SU-DHL-6 (cell line): ENCODE results near the gene NHLRC4.

Source experiments
- H2AFZ ChIP-seq: fragments of 200-600 bp; sonication (generic); 2 replicates; pipeline ENCODE4 v1.6.1; 2014; ENCODE audit warnings: low read depth, mild to moderate bottlenecking, moderate library complexity, mixed read lengths, antibody characterized with exemption, low read length; ENCODE audit not compliant: severe bottlenecking
- H3F3A ChIP-seq: fragments of 200-600 bp; shearing (Covaris generic); 2 replicates; pipeline ENCODE4 v1.6.0; 2016; ENCODE audit warnings: antibody characterized with exemption, mild to moderate bottlenecking; ENCODE audit not compliant: insufficient read depth
- H3K27ac ChIP-seq: fragments of 200-600 bp; sonication (generic); 2 replicates; pipeline ENCODE4 v1.5.1; 2016; ENCODE audit warnings: low read depth, mild to moderate bottlenecking, low read length, moderate library complexity, mixed read lengths
- H3K27me3 ChIP-seq: fragments of 200-600 bp; sonication (generic), shearing (Covaris generic); 2 replicates; pipeline ENCODE4 v1.6.0; 2014; ENCODE audit warnings: mild to moderate bottlenecking, low read length
- H3K36me3 ChIP-seq: fragments of 200-600 bp; sonication (generic); 2 replicates; pipeline ENCODE4 v1.6.1; 2014; ENCODE audit warnings: mild to moderate bottlenecking, low read length, mixed read lengths
- H3K4me2 ChIP-seq: fragments of 300-600, 200-600 bp; shearing (Covaris generic), sonication (generic); 2 replicates; pipeline ENCODE4 v1.6.0; 2014; ENCODE audit warnings: low read length, low read depth, mild to moderate bottlenecking; ENCODE audit not compliant: poor library complexity, severe bottlenecking
- H3K4me3 ChIP-seq: fragments of 200-600 bp; sonication (generic); 2 replicates; pipeline ENCODE4 v1.5.1; 2014; ENCODE audit warnings: antibody characterized with exemption, low read length, mild to moderate bottlenecking, mixed read lengths; ENCODE audit not compliant: insufficient read depth, poor library complexity, severe bottlenecking
- H3K79me2 ChIP-seq: fragments of 200-600 bp; sonication (generic); 2 replicates; pipeline ENCODE4 v1.6.1; 2014; ENCODE audit warnings: mild to moderate bottlenecking, low read length, moderate library complexity; ENCODE audit not compliant: insufficient read depth
- H3K9ac ChIP-seq: fragments of 200-600 bp; sonication (generic); 2 replicates; pipeline ENCODE4 v1.7.0; 2014; ENCODE audit warnings: mild to moderate bottlenecking, low read length
- H3K9me2 ChIP-seq: fragments of 200-600 bp; sonication (generic); replicated peaks from 2 replicates; pipeline ENCODE4 v1.6.1; 2014; ENCODE audit warnings: low read length; ENCODE audit not compliant: insufficient read depth
- H3K9me3 ChIP-seq: fragments of 200-600 bp; sonication (generic); 2 replicates; pipeline ENCODE4 v1.6.1; 2014; ENCODE audit warnings: low read length, mixed read lengths; ENCODE audit not compliant: insufficient read depth
- H4K20me1 ChIP-seq: fragments of 200-600 bp; sonication (generic); 2 replicates; pipeline ENCODE4 v1.6.1; 2014; ENCODE audit warnings: low read depth, mild to moderate bottlenecking, antibody characterized with exemption, low read length, moderate library complexity, mixed read lengths
- EZH2phosphoT487 ChIP-seq: fragments of 200-600 bp; sonication (generic), shearing (Covaris generic); conservative IDR thresholded peaks from 2 replicates; pipeline ENCODE4 v1.6.1; 2018; ENCODE audit warnings: mild to moderate bottlenecking, antibody characterized with exemption, low read length, moderate library complexity, mixed read lengths
- TF ChIP-seq, protein P1 (sequence below): fragments of 200-600 bp; sonication (generic); IDR thresholded peaks from one replicate; pipeline ENCODE4 v1.5.1; 2017; ENCODE audit warnings: antibody characterized with exemption, mild to moderate bottlenecking, low read length, moderate library complexity; ENCODE audit not compliant: insufficient read depth, poor library complexity, severe bottlenecking

Gene NHLRC4

DNA sequence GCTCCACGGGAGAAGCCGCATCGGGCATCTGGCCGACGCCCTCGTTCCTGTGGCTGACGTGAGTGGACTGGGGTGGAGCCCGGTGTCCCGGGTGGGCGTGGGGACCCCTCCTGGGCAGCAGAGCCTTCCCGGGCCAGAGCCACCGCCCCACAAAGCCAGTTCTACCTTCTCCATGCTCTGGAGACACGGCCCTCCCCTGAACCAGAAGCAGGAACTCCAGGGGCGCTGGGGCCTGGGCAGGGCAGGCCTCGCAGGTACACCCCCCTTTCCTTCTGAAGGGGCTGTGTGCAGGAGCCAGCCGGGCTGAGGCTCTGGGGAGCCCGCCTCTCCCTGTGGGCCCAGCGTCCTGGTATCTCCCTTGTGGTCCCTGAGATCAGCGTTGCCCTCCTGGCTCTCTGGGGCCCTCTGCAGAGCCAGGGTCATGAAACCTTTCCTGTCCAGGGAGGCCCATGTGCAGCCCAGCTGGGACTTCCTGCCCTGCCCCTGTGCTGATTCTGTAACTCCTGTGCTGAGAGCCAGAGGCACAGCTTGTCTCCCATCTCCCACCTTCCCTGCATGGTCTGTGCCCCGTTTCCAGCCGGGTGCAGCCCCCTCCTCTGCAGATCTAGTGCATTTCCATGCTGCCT is 9.5 kb downstream of the NHLRC4 start:
- Histone ChIP-seq H3K9me2 (no peaks in the 10 kb centered on the region), H3K27ac (no peak overlapping the region), H3K9me3 (no peaks in the 10 kb centered on the region), H3K27me3 (no peaks in the 10 kb centered on the region), H3K4me3 (no peak overlapping the region), H4K20me1 (no peaks in the 10 kb centered on the region), H3F3A (no peaks in the 10 kb centered on the region), H3K36me3 (no peaks in the 10 kb centered on the region), H3K9ac (no peak overlapping the region), H3K4me2 (no peak overlapping the region), H2AFZ (no peak overlapping the region), H3K79me2 (no peaks in the 10 kb centered on the region)
- no peak for TF ChIP-seq EZH2phosphoT487
- TF ChIP-seq, protein P1, sequence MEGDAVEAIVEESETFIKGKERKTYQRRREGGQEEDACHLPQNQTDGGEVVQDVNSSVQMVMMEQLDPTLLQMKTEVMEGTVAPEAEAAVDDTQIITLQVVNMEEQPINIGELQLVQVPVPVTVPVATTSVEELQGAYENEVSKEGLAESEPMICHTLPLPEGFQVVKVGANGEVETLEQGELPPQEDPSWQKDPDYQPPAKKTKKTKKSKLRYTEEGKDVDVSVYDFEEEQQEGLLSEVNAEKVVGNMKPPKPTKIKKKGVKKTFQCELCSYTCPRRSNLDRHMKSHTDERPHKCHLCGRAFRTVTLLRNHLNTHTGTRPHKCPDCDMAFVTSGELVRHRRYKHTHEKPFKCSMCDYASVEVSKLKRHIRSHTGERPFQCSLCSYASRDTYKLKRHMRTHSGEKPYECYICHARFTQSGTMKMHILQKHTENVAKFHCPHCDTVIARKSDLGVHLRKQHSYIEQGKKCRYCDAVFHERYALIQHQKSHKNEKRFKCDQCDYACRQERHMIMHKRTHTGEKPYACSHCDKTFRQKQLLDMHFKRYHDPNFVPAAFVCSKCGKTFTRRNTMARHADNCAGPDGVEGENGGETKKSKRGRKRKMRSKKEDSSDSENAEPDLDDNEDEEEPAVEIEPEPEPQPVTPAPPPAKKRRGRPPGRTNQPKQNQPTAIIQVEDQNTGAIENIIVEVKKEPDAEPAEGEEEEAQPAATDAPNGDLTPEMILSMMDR: no peak

DNA sequence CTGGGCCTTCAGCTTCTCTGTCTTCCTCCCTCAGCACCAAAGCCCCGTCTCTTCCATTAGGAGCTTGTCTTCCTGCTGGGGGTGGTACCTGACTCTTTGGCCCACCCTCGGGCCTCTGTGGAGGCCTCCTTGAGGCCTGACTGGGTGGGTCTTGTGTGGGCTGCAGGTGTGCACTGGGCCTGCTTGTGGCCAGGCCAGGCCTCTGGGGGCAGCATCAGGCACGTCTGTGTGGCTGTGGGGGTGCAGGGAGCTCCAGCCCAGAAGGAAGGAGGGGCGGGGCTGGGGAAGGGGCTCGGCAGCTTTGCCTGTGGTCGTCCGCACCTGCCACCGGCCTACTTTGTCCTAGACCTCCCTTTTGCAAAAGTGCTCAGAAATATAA is 10.0 kb downstream of the NHLRC4 start:
- Histone ChIP-seq H3K79me2 (no peaks in the 10 kb centered on the region), H2AFZ (no peak overlapping the region), H3F3A (no peaks in the 10 kb centered on the region), H4K20me1 (no peaks in the 10 kb centered on the region), H3K36me3 (no peaks in the 10 kb centered on the region), H3K4me2 (no peak overlapping the region), H3K27ac (no peak overlapping the region), H3K27me3 (no peaks in the 10 kb centered on the region), H3K9me2 (no peaks in the 10 kb centered on the region), H3K4me3 (no peak overlapping the region), H3K9ac (no peak overlapping the region), H3K9me3 (no peaks in the 10 kb centered on the region)
- no peak for TF ChIP-seq EZH2phosphoT487
- TF ChIP-seq, protein P1: no peak

DNA sequence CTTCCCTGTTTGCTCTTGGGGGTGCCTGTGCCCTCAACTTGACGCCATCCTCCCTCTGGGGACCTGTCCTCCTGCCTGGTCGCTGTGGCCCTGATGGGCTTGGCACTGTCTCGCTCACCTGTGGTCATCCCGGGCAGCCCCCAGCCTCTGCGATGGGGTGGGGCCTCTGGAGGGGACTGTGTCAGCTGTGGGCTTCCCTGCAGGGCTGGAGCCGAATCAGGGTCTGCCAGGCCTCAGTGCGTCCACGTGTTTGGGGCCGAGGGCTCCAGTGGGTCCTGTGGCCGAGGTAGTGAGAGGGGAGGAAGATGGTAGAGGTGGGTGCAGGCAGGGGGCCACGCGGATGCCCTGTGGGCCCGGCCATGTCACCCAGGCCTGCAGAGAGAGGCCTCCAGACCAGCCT is 11.0 kb downstream of the NHLRC4 start:
- no peak overlapping the region for H3K4me3 ChIP-seq
- TF ChIP-seq EZH2phosphoT487: no peak
- TF ChIP-seq, protein P1: no peak
- H2AFZ ChIP-seq: no peak overlapping the region
- no peaks in the 10 kb centered on the region for H3K27me3 ChIP-seq
- no peak overlapping the region for H3K9ac ChIP-seq
- no peaks in the 10 kb centered on the region for H3K79me2 ChIP-seq
- no peaks in the 10 kb centered on the region for H3K36me3 ChIP-seq
- H3K9me3 ChIP-seq: no peaks in the 10 kb centered on the region
- H3K9me2 ChIP-seq: no peaks in the 10 kb centered on the region
- H3F3A ChIP-seq: no peaks in the 10 kb centered on the region
- H3K4me2 ChIP-seq: no peak overlapping the region
- H3K27ac ChIP-seq: no peak overlapping the region
- no peaks in the 10 kb centered on the region for H4K20me1 ChIP-seq
